Large intestine (tissue), 3 donors: ENCODE results near the gene STK32B. TPM values are rescaled to one million over a fixed set of nuclear protein-coding genes. Genes with fewer than 3 reads are reported as not detected.
"Not testable (repeated sequence)": the region's sequence is repeated elsewhere in the genome, so short reads cannot be mapped to it uniquely, and the experiment has no call there.

Experiments used
- DNase-seq, 2 donors: peaks; one replicate each; pipeline versions ENCODE4 v3.0.0 to v3.0.0-alpha.2; 2013
- H3K27ac ChIP-seq: one replicate; pipeline ENCODE4 v1.5.1; 2013; ENCODE audit warnings: low read length
- H3K27me3 ChIP-seq: 2 replicates; pipeline ENCODE4 v1.6.1; 2013; ENCODE audit warnings: low read length; ENCODE audit not compliant: control insufficient read depth, insufficient read depth
- H3K36me3 ChIP-seq: 2 replicates; pipeline ENCODE4 v1.6.1; 2013; ENCODE audit warnings: low read length; ENCODE audit not compliant: control insufficient read depth, insufficient read depth
- H3K4me1 ChIP-seq: one replicate; pipeline ENCODE4 v1.6.1; 2013; ENCODE audit warnings: low read length; ENCODE audit not compliant: control insufficient read depth, insufficient read depth
- H3K4me3 ChIP-seq: one replicate; pipeline ENCODE4 v1.5.1; 2013; ENCODE audit warnings: low read length
- H3K9me3 ChIP-seq: one replicate; pipeline ENCODE4 v1.6.1; 2013; ENCODE audit warnings: mild to moderate bottlenecking, low read depth, low read length, moderate library complexity; ENCODE audit not compliant: control insufficient read depth
- WGBS: methylation state at CpG from one replicate; pipeline ENCODE4 v1.1.5; 2013; ENCODE audit warnings: low lambda C conversion rate; ENCODE audit not compliant: insufficient coverage; 5-methylcytosine and 5-hydroxymethylcytosine counted together
- polyA plus RNA-seq: library from polyadenylated mRNA; unstranded; fragments of 120-200 nt; gene quantifications from one replicate; pipeline ENCODE4 v1.2.1, GENCODE V29; 2013

The STK32B gene
- polyA plus RNA-seq, 1 donor = 1.6 TPM

- no peak overlapping the region for H3K4me3 ChIP-seq
- 100% methylated on average over 1 of the region's 3 CpGs for WGBS
- no peaks in the 10 kb centered on the region for H3K4me1 ChIP-seq
- no peaks in the 10 kb centered on the region for H3K27me3 ChIP-seq
- no peak for DNase-seq
- H3K36me3 ChIP-seq = no peaks in the 10 kb centered on the region
- no peaks in the 10 kb centered on the region for H3K9me3 ChIP-seq
- H3K27ac ChIP-seq = no peak overlapping the region
Measured at GRCh38 chr4:5066101-5066500, 14.8 kb downstream of the STK32B start.

GRCh38 chr4:5066968-5067367 is 15.7 kb downstream of the STK32B start:
- not testable (repeated sequence) for H3K36me3 ChIP-seq, H3K27ac ChIP-seq, H3K4me3 ChIP-seq, H3K27me3 ChIP-seq, H3K4me1 ChIP-seq, DNase-seq, H3K9me3 ChIP-seq
- WGBS = no CpG with 5 or more reads among the region's 3 CpGs

GRCh38 chr4:5067908-5068307 is 16.6 kb downstream of the STK32B start:
- no peak for DNase-seq
- 100% methylated on average over 1 of the region's 3 CpGs for WGBS
- Histone ChIP-seq H3K4me3 (no peak overlapping the region), H3K36me3 (no peaks in the 10 kb centered on the region), H3K9me3 (no peaks in the 10 kb centered on the region), H3K27ac (no peak overlapping the region), H3K27me3 (no peaks in the 10 kb centered on the region), H3K4me1 (no peaks in the 10 kb centered on the region)

- no CpG with 5 or more reads among the region's 5 CpGs for WGBS
- H3K27ac ChIP-seq = no peak overlapping the region
- H3K27me3 ChIP-seq = no peaks in the 10 kb centered on the region
- H3K36me3 ChIP-seq = no peaks in the 10 kb centered on the region
- H3K4me1 ChIP-seq = no peaks in the 10 kb centered on the region
- no peak overlapping the region for H3K4me3 ChIP-seq
- H3K9me3 ChIP-seq = no peaks in the 10 kb centered on the region
- no peak for DNase-seq
Measured at GRCh38 chr4:5069901-5070300, 18.6 kb downstream of the STK32B start.

- Histone ChIP-seq H3K4me1 (no peaks in the 10 kb centered on the region), H3K9me3 (no peaks in the 10 kb centered on the region), H3K36me3 (no peaks in the 10 kb centered on the region), H3K4me3 (no peak overlapping the region), H3K27ac (no peak overlapping the region), H3K27me3 (no peaks in the 10 kb centered on the region)
- WGBS = 100% methylated on average over 1 of the region's 1 CpG
- no peak for DNase-seq
Measured at GRCh38 chr4:5072948-5073347, 21.7 kb downstream of the STK32B start.

- no peaks in the 10 kb centered on the region for H3K27me3 ChIP-seq
- no peaks in the 10 kb centered on the region for H3K36me3 ChIP-seq
- no peak overlapping the region for H3K4me3 ChIP-seq
- H3K9me3 ChIP-seq = peaks cover 10% of the 10 kb centered on the region
- DNase-seq = no peak
- no peaks in the 10 kb centered on the region for H3K4me1 ChIP-seq
- 100% methylated on average over 1 of the region's 3 CpGs for WGBS
- H3K27ac ChIP-seq = no peak overlapping the region
Measured at GRCh38 chr4:5078009-5078408, 26.7 kb downstream of the STK32B start.

- DNase-seq = no peak
- Histone ChIP-seq H3K27ac (no peak overlapping the region), H3K4me3 (no peak overlapping the region), H3K4me1 (no peaks in the 10 kb centered on the region), H3K9me3 (peaks cover 10% of the 10 kb centered on the region), H3K36me3 (no peaks in the 10 kb centered on the region), H3K27me3 (no peaks in the 10 kb centered on the region)
Measured at GRCh38 chr4:5079581-5079980, 28.3 kb downstream of the STK32B start.

GRCh38 chr4:5081441-5081999 is 30.2 kb downstream of the STK32B start:
- WGBS = 86% methylated on average over 2 of the region's 2 CpGs
- Histone ChIP-seq H3K27ac (no peak overlapping the region), H3K4me3 (no peak overlapping the region), H3K36me3 (no peaks in the 10 kb centered on the region), H3K27me3 (no peaks in the 10 kb centered on the region), H3K4me1 (no peaks in the 10 kb centered on the region), H3K9me3 (peaks cover 10% of the 10 kb centered on the region)
- no peak for DNase-seq

GRCh38 chr4:5082376-5082775 is 31.1 kb downstream of the STK32B start:
- no peak for DNase-seq
- no peaks in the 10 kb centered on the region for H3K4me1 ChIP-seq
- H3K27me3 ChIP-seq = no peaks in the 10 kb centered on the region
- peaks cover 10% of the 10 kb centered on the region for H3K9me3 ChIP-seq
- no peak overlapping the region for H3K27ac ChIP-seq
- no peak overlapping the region for H3K4me3 ChIP-seq
- H3K36me3 ChIP-seq = no peaks in the 10 kb centered on the region
- no CpG with 5 or more reads among the region's 2 CpGs for WGBS

GRCh38 chr4:5084911-5085475 is 33.7 kb downstream of the STK32B start:
- no peaks in the 10 kb centered on the region for H3K4me1 ChIP-seq
- H3K36me3 ChIP-seq = no peaks in the 10 kb centered on the region
- H3K27ac ChIP-seq = no peak overlapping the region
- no peak overlapping the region for H3K4me3 ChIP-seq
- H3K27me3 ChIP-seq = no peaks in the 10 kb centered on the region
- WGBS = 67% methylated on average over 1 of the region's 3 CpGs
- H3K9me3 ChIP-seq = peaks cover 10% of the 10 kb centered on the region
- no peak for DNase-seq

GRCh38 chr4:5086535-5086934 is 35.3 kb downstream of the STK32B start:
- 80% methylated on average over 1 of the region's 1 CpG for WGBS
- H3K4me1 ChIP-seq = no peaks in the 10 kb centered on the region
- DNase-seq = no peak
- H3K36me3 ChIP-seq = no peaks in the 10 kb centered on the region
- peaks cover 6% of the 10 kb centered on the region for H3K9me3 ChIP-seq
- H3K4me3 ChIP-seq = no peak overlapping the region
- no peak overlapping the region for H3K27ac ChIP-seq
- no peaks in the 10 kb centered on the region for H3K27me3 ChIP-seq
